ENCODE results near the gene IL21R. TPM values are rescaled to one million over a fixed set of nuclear protein-coding genes. Genes with fewer than 3 reads are reported as not detected.

The IL21R gene
- total and polyA plus RNA-seq, 9 of the 15 experiments (the other 6 are each of a cell fraction or from before 2014, with no cell fraction given): 0.04 to 0.34 (median 0.18) TPM; not detected in 1

GRCh38 chr16:27430923-27431484, 29.0 kb downstream of the IL21R start (continued):
- TF ChIP-seq ZMIZ1 (IDR thresholded peaks at IDR 0.05; ENCODE audit: low read depth in 2 of 2, low read length in 2 of 2): peak in 1 of 2 experiments; percentile 81; a peak in 2 of 4 replicates
- peak; percentile 50; the same call in 1 of the 2 replicates for TF ChIP-seq PHB2 (IDR thresholded peaks at IDR 0.05; ENCODE audit: low read depth)
- no peak for TF ChIP-seq AFF4 (CRISPR knock-in tag; IDR thresholded peaks at IDR 0.05)
- no peak for TF ChIP-seq NR1H2 (CRISPR knock-in tag; IDR thresholded peaks at IDR 0.05)
- TF ChIP-seq EP400 (IDR thresholded peaks at IDR 0.05): no peak
- no peak for TF ChIP-seq KLF1 (tag; IDR thresholded peaks at IDR 0.05)
- TF ChIP-seq CBFA2T2 (conservative IDR thresholded peaks at IDR 0.05): peak; percentile 94
- TF ChIP-seq CSDE1 (IDR thresholded peaks at IDR 0.05): no peak
- no peak for TF ChIP-seq ZNF449 (CRISPR knock-in tag; IDR thresholded peaks at IDR 0.05)
- TF ChIP-seq ETV1 (tag; conservative IDR thresholded peaks at IDR 0.05; ENCODE audit: low read depth): peak; percentile 63
- no peak for TF ChIP-seq SIN3A (IDR thresholded peaks at IDR 0.05; ENCODE audit: borderline replicate concordance in 2 of 2, control insufficient read depth in 1 of 2, low read depth in 2 of 2, low read length in 2 of 2)
- peak; percentile 67 for TF ChIP-seq FOSL1 (tag; conservative IDR thresholded peaks at IDR 0.05)
- TF ChIP-seq MCM7 (IDR thresholded peaks at IDR 0.05): no peak
- TF ChIP-seq ZSCAN29 (IDR thresholded peaks at IDR 0.05): no peak
- no peak for TF ChIP-seq IFI16 (CRISPR knock-in tag; IDR thresholded peaks at IDR 0.05)
- no peak for TF ChIP-seq NR2C2 (CRISPR knock-in tag; IDR thresholded peaks at IDR 0.05)
- no peak for TF ChIP-seq NR2C2 (tag; IDR thresholded peaks at IDR 0.05)
- peak; percentile 71 for TF ChIP-seq ATF3 (IDR thresholded peaks at IDR 0.05)
- no peak for TF ChIP-seq ATF3 (CRISPR knock-in tag; conservative IDR thresholded peaks at IDR 0.05)
